ENCODE measurements around the gene GK.

GRCh38 chrX:30653415-30654131, at the start of gene GK:
- TF ChIP-seq CTCF (IDR thresholded peaks at IDR 0.05; ENCODE audit: insufficient read depth, low read length) (no peak), REST (IDR thresholded peaks at IDR 0.05; ENCODE audit: insufficient replicate concordance, low read depth) (no peak), POLR2AphosphoS5 (IDR thresholded peaks at IDR 0.05; ENCODE audit: low read depth) (no peak), GABPA (IDR thresholded peaks at IDR 0.05; ENCODE audit: low read depth) (no peak)
